GM19455 (cell line): ENCODE measurements around the gene SLC2A10.
"Not testable (repeated sequence)": the region's sequence is repeated elsewhere in the genome, so short reads cannot be mapped to it uniquely, and the experiment has no call there.

Experiments
- ATAC-seq: cut with Tn5 transposase; IDR thresholded peaks from one replicate; pipeline ENCODE4 v1.9.1; 2021; ENCODE audit not compliant: unreplicated experiment

The SLC2A10 gene

DNA sequence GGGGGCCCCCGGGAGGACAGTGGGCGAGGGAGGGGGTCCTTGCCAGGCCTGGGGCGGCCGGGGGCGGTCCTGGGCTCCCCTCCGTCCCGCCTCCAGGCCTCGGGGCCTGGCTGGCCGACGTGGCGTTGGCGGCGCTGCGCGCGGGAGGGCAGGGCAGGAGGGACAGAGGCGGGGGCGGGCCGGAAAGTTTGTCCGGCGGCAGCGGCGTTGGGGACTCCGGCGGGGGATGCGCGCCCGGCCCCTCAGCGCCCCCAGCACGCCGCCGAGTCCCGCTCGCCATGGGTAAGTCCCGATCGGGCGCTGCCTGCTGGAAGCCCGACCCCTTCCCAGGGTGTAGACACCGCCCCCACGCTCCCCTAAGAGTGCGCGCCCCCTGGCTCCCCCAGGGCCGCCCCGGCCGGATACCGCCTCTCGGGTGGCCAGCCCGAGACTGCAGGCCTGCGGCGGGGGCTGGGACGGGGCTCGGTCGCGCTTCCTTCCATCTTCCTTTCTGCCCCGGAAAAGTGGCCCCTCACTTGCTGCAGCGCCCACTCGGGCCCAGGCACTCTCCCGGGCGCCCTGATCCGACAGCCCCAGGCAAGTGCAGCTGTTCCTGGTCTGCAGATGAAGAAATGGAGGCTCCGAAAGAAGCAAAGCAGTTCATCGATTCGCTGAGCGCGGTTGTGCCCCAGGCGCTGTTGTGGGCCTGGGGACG is at the start of gene SLC2A10:
TSS of gene SLC2A10 (plus strand) at position 191 of the 694 bp plus-strand sequence. CDS start at position 279, 88 bp downstream.
- ATAC-seq: no peak

DNA sequence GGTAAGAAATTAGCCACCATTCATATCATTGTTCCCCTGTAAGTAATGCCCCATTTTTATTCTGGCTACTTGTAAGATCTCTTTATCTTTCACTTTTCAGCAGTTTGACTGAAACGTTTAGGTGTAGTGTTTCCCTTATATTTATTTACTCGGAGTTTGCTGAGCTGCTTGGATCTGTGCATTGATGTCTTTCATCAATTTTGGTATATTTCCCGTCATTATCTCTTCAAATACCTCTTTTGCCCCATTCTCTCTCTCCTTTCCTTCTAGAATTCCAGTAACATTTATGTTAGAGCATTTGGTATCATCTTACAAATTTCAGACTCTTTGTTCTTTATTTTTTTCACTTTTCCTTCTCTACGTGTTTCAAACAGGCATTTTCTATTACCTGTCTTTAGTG is 49.0 kb upstream of the SLC2A10 start:
- no peak for ATAC-seq

- ATAC-seq: no peak
Observed at GRCh38 chr20:46661659-46662058, 47.8 kb upstream of the SLC2A10 start.

DNA sequence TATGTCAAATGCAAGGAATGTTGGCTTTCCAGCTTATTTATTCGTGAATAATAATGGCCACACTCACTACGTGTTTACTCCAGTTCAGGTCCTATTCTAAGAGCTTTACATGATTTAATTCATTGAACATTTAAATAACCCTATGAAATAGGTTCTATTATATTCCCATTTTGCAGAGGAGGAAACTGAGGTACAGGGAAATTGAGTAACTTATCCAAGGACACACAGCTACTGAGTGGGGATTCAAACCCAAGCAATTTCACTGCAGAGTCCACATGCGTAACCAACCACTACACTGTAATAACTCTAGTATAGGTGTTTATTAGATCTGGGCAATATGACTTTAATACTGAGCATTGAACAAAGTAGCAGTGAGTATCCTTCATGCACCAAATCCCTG is 45.9 kb upstream of the SLC2A10 start:
- ATAC-seq: no peak

DNA sequence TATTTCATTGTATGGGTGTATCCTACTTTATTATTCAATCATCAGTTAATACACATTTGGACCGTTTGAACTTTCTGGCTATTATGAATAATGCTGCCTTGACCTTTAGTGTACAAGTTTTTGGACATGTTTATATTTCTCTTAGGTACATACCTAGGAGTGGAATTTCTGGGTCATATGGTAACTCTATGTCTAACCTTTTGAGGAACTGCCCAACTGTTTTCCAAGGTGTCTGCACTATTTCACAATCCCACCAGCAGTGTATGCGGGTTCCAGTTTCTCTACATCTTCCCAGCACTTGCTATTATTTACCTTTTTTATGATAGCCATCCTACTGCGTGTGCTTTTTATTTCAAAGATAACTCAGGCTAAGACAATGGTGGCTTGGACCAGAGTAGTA is 43.8 kb upstream of the SLC2A10 start:
- ATAC-seq: no peak

DNA sequence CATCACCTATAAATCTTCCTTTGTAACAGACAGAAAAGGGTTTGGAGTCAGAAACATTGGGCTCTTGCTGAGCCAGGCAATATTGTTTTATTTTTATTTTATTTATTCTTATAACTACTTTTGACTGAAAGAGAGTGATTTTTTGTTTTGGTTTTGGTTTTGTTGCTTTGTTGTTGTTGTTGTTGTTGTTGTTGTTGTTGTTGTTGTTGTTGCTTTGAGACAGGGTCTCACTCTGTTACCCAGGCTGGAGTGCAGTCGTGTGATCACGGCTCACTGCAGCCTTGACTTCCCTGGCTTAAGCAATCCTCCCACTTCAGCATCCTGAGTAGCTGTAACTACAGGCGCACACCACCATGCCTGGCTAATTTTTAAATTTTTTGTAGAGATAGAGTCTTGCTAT is 43.1 kb upstream of the SLC2A10 start:
- no peak for ATAC-seq

DNA sequence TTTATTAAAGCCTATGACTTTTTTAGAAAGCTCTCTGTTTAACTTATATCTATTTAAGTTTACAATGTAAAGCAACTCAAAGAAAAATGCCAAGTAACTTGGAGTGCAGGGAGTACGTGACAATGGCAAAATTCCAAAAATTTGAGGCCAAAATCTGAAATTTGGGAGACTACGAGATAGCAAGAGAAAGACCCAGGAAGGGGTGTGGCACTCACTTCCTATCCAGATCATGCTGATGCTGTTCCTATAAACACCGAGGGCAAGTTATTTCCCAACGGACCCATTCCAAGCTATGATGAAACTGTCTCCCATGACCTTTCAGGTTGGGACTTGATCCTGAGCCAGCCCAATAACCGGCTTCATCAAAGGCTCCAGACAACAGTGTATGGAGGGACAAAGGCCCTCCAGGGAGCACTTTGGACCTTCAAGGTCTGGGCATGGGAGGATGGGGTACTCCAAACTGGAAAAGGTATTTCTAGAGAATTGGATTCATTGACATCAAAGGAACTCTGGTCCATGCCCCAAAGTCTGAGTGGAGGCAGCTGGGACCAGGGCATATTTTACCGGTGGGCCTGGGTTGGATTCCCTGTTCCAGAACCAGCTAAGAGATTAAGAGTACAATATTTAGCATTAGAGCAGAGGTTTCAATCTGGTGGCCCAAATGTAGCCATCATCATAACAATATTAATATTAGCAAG is 42.5 kb upstream of the SLC2A10 start:
- ATAC-seq: no peak

DNA sequence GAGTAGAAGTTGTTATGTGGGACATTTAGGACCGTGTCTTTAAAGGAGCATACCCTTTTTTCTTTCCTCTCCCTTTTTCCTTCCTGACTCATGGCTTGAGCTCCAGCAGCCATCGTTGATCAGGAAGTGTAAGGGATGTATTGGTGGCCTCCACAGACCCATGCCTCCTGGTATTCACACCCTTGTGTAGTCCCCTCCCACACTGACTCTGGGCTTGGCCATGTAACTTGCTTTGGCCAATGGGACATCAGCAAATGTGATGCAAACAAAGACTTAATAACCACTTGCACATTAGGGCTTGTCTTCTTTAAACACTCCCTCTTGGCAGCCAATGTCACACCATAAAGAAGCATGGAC is 39.2 kb upstream of the SLC2A10 start:
- ATAC-seq: no peak

DNA sequence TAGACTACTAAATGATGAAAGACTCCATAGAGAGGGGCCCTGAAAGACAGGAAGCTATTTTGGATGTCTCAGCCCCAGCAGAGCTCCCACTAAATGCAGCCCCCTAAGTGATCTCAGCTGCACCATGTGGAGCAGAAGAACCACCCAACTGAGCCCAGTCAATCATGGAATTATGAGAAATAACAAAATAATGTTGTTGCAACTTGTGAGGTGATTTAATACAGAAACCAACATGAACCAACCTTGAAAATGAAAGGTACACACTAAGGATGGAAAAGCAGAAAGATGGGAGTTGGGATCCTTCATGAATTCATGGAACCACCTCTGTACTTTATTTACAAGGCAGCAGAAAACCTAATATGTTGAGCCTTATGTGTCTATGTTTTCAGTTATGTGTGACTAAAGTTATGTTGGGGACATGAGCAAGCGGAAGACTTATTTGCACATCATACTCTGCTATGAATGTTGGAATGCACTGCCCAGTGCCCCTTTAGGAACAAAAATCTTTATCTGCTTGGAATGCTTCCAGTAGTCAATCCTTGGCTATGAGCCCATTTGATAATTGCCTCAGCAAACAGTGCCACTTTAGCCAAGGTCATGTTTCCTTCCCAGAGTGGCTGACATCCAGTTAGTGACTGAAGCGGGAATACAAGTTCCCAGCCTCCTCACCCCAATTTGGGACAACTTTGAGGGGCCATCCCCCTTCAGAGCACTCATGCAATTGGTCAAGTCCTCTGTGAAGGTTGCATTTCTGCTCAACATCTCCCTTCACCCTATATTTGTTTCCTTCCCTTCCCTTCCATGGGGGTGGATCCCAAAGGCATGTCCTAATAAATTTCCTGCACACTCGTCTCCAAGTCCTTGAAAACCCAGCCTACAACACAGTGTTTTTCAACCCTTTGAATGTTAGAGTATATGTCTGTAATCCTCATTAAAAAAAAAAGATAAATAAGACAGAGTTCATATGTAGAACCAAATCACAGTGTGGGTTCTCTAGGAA is 38.6 kb upstream of the SLC2A10 start:
- ATAC-seq: no peak

DNA sequence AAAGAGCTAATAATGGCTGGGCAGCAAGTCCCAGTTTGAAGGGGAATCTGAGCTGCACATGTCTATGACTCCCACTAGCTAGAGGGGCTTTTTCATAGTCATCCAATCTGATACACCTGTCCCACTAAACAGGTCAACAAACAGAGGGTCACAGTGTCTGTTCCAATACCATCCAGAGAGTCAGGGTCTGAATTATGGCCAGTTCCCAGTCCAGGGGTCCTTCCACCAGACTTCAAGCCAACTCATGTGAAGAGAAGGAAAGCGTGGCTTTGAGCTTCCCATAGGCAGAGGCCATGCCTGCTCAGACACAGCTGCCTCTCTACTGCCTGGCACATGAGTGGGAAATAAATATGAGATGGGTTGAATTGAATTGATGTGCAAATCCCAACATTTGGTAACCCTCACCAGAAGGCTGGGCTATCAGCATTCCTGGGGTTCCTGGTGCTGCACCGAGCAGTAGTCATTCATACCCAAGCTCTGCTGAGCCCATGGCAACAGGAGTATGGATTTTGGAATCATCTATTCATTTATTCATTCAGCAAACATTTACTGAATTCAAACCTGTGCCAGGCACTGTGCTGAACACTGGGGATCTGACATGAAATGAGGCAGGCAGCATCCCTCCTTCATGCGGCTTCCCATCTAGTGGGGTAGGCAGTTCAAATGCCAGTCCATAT is 37.4 kb upstream of the SLC2A10 start:
- no peak for ATAC-seq

DNA sequence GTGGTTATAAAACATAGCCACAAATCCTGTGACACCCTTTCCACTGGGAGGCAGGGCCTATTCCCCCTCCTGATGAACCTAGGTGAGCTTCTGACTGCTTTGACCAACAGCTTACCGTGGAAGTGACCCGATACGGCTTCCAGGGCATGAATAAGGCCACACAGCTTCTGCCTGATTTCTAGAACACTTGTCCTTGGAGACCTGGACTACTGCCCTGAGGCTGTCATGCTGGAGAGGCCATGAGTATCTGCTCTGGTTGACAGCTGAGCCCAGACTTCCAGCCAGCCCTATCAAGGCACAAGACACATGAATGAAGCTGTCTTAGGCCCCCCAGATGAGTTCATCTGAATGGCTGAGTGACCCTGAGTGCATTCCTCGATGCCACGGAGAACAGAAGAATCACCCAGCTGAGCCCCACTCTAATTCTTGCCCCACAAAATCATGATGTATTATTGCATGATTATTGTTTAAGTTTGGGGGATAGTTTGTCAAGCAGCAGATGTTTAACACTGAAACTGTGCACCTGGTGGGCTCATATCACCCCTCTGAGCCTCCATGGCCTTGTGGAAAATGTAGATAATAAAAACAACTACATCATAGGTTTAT is 36.8 kb upstream of the SLC2A10 start:
- ATAC-seq: no peak

DNA sequence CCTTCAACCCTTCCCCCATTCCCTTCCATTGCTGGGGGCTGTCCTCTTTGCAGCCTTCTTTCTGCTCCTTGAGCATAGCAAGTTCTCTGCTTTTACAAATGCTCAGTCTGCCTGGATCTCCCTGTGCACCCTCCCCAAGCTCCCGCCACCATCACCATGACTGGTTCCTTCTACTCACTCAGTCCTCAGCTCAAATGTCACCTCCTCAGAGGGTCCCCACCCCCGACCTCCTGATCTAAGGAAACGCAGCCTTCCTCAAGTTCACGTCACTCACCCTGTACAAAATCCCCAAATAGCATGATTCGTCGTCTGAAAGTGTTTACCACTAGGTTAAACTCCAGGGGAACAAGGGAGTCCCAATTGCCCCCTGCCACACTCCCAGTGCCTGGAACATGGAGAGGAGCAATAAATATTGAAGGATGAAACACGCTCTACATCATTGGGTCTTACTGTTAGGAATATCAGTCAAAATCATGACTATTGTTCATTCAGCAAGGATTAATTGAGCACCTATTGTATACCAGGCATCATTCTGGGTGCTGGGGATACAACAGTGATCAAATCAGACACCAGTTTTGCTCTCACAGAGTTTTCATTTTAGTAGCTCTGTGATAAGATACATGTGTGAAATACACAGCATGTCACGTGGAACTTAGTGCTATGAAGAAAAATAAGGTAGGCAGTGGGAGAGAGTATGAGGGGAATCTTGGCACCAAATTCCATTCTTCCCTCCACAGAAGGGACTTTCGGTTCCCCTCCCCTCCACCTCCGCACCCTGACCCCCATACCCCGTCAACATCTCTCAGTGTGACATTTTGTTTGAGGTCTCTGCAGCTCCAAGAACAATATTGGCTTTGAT is 35.8 kb upstream of the SLC2A10 start:
- ATAC-seq: no peak

- no peak for ATAC-seq
Observed at GRCh38 chr20:46674253-46675083, 35.0 kb upstream of the SLC2A10 start.

DNA sequence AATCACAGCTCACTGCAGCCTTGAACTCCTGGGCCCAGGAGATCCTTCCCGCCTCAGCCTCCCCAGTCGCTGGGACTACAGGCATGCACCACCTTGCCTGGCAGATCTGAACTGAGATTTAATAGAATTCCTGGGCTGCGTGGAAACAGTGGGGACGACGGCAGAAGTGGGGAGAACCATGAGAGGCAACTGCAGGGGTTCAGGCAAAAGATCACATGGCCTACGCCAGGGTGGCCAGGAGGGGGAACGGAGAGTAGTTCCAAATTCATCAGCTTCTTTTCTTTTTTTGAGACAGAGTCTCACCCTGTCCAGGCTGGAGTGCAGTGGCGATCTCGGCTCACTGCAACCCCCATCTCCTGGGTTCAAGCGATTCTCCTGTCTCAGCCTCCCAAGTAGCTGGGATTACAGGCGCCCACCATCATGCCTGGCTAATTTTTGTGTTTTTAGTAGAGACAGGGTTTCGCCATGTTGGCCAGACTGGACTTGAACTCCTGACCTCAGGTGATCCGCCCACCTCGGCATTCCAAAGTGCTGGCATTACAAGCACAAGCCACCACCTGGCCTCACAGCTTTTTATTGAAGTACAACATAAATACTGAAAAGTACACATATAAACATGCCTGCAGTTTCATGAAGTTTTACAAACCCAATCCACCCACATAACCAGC is 32.7 kb upstream of the SLC2A10 start:
- not testable (repeated sequence) for ATAC-seq

GRCh38 chr20:46677608-46678007 is 31.8 kb upstream of the SLC2A10 start:
- no peak for ATAC-seq

DNA sequence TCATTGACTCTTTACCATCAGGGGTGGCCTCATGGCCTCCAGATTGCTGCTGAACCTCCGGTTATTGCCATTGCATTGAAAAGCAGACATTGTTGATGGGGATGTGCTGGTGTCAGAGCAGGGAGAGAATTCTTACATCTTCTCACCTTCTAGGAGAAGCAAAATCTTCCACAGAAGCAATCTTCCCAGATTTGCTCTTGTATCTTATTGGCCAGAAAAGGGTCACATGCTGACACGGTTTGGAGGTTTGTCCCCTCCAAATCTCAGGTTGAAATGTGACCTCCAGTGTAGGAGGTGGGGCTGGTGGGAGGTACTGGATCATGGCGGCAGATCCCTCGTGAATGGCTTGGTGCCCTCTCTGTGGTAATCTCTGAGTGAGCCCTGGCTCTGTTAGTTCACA is 30.9 kb upstream of the SLC2A10 start:
- ATAC-seq: no peak

DNA sequence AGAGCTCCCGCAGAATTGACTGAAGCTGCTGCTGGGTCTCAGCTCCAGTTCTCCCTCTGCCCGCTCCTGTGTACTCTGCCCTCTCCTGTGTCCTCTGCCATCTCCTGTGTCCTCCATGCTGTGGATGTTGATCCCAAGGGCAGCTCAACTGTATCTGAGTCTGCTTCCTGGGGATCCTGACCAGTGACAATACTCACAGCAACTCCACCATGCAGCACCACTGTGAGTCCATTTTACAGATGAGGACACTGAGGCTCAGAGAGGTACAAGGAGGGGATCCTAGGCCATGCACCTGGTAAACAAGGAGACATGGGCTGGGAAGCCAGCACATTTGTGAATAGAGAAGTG is 28.8 kb upstream of the SLC2A10 start:
- no peak for ATAC-seq
